ENCODE data around the gene HPSE. TPM values are rescaled to one million over a fixed set of nuclear protein-coding genes. Genes with fewer than 3 reads are reported as not detected.

Gene HPSE
- polyA plus RNA-seq, 1 of the 3 experiments (the other 2 are of a cell fraction): 1.7 TPM

DNA sequence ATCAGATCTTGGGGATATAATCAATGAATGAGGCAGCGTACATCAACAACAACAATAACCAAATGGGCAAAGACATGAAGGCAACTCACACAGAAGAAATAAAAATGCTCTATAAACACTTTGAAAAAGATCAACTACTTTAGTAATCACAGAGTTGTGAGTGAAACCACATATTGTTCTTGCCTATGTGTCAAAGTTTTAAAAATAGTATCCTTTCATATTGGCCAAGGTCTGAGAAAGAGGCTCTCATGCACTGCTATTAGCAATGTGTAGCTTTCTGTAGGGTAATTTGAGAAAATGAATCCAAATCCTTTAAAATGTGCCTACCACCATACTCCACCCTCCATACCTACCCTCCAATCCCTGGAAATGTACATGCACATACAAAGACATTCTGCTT lies 75.1 kb downstream of the HPSE start:
- Histone ChIP-seq H4K20me1 (ENCODE audit: insufficient read depth) (no peaks in the 10 kb centered on the region), H3F3A (replicated peaks; ENCODE audit: insufficient read depth) (peaks cover 21% of the 10 kb centered on the region), H2AFZ (ENCODE audit: low read depth) (no peak overlapping the region), H3K27ac (ENCODE audit: low read depth in 2 of 2, low read length in 1 of 2) (no peak overlapping the region), H3K9me3 (no peaks in the 10 kb centered on the region), H3K9me2 (no peaks in the 10 kb centered on the region), H3K4me2 (no peak overlapping the region), H3K27me3 (ENCODE audit: insufficient read depth) (no peaks in the 10 kb centered on the region), H3K36me3 (replicated peaks in 1 of 2; ENCODE audit: control insufficient read depth in 1 of 2, insufficient read depth in 2 of 2, low read length in 1 of 2) (peaks cover 2 to 16% of the 10 kb centered on the region in 2 experiments), H3K9ac (no peak overlapping the region), H3K79me2 (ENCODE audit: insufficient read depth) (no peaks in the 10 kb centered on the region), H3K4me3 (ENCODE audit: low read depth in 2 of 2, low read length in 1 of 2) (no peak overlapping the region), H3K4me1 (ENCODE audit: control insufficient read depth in 1 of 2, insufficient read depth in 2 of 2, low read depth in 1 of 2, low read length in 1 of 2) (peaks cover 0 to 4% of the 10 kb centered on the region in 2 experiments; a peak in 1 of 4 replicates)
- ChIA-PET CTCF (interaction anchor here (1.0 to 4.2 kb wide), 6 partner anchors 9 to 353 kb away, joined by 3 to 24 read pairs (median 3); no protein-coding TSS in a partner anchor), POLR2A (no interaction called here)
- WGBS (ENCODE audit: low lambda C conversion rate): 100% methylated on average over 1 of the region's 1 CpG
- TF ChIP-seq, protein P1, sequence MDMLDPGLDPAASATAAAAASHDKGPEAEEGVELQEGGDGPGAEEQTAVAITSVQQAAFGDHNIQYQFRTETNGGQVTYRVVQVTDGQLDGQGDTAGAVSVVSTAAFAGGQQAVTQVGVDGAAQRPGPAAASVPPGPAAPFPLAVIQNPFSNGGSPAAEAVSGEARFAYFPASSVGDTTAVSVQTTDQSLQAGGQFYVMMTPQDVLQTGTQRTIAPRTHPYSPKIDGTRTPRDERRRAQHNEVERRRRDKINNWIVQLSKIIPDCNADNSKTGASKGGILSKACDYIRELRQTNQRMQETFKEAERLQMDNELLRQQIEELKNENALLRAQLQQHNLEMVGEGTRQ (IDR thresholded peaks at IDR 0.05; ENCODE audit: borderline replicate concordance, low read depth, low read length): no peak
- TF ChIP-seq RFX5 (IDR thresholded peaks at IDR 0.05; ENCODE audit: low read length) (no peak), MEF2A (IDR thresholded peaks at IDR 0.05; ENCODE audit: borderline replicate concordance, low read depth) (no peak), POLR2AphosphoS5 (IDR thresholded peaks at IDR 0.05; ENCODE audit: low read depth, low read length) (no peak), MXI1 (IDR thresholded peaks at IDR 0.05; ENCODE audit: low read depth, low read length) (no peak), TAF1 (IDR thresholded peaks at IDR 0.05; ENCODE audit: borderline replicate concordance, low read depth, low read length) (no peak)
- TF ChIP-seq, protein P2, sequence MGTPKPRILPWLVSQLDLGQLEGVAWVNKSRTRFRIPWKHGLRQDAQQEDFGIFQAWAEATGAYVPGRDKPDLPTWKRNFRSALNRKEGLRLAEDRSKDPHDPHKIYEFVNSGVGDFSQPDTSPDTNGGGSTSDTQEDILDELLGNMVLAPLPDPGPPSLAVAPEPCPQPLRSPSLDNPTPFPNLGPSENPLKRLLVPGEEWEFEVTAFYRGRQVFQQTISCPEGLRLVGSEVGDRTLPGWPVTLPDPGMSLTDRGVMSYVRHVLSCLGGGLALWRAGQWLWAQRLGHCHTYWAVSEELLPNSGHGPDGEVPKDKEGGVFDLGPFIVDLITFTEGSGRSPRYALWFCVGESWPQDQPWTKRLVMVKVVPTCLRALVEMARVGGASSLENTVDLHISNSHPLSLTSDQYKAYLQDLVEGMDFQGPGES (IDR thresholded peaks at IDR 0.05; ENCODE audit: low read depth, low read length): no peak
- TF ChIP-seq, protein P3, sequence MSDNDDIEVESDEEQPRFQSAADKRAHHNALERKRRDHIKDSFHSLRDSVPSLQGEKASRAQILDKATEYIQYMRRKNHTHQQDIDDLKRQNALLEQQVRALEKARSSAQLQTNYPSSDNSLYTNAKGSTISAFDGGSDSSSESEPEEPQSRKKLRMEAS (IDR thresholded peaks at IDR 0.05; ENCODE audit: low read depth): no peak
- DNase-seq: no peak

DNA sequence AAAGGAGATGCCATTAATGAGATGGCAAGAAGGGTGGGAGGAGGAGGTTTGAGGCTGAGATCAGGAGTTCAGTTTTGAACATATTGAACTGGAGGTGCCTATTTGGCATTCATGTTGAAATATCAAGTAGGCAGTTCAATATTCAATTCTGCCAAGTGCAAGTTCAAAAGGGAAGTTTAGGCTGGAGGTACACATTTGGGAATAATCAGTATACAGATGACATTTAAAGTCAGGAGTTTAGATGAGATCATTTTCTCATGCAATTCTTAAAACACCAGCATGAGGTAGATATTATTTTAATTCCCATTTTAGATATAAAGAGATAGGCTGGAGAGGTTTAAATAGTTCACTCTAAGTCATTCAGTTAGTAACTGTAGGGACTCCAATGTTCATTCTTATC lies 76.2 kb downstream of the HPSE start:
- CTCF ChIA-PET: no interaction called here
- no peak for DNase-seq
- H3K4me3 ChIP-seq (ENCODE audit: low read depth in 2 of 2, low read length in 1 of 2): no peak overlapping the region
- no peak overlapping the region for H2AFZ ChIP-seq (ENCODE audit: low read depth)
- no peaks in the 10 kb centered on the region for H3K9me2 ChIP-seq
- no peak overlapping the region for H3K4me2 ChIP-seq
- H3F3A ChIP-seq (replicated peaks; ENCODE audit: insufficient read depth): peaks cover 21% of the 10 kb centered on the region
- no peak overlapping the region for H3K27ac ChIP-seq (ENCODE audit: low read depth in 2 of 2, low read length in 1 of 2)
- H3K4me1 ChIP-seq (ENCODE audit: control insufficient read depth in 1 of 2, insufficient read depth in 2 of 2, low read depth in 1 of 2, low read length in 1 of 2): peaks cover 0 to 4% of the 10 kb centered on the region in 2 experiments; a peak in 1 of 4 replicates
- H3K36me3 ChIP-seq (replicated peaks in 1 of 2; ENCODE audit: control insufficient read depth in 1 of 2, insufficient read depth in 2 of 2, low read length in 1 of 2): peaks cover 0 to 14% of the 10 kb centered on the region in 2 experiments
- no peaks in the 10 kb centered on the region for H3K27me3 ChIP-seq (ENCODE audit: insufficient read depth)
- H3K9ac ChIP-seq: no peak overlapping the region
- H4K20me1 ChIP-seq (ENCODE audit: insufficient read depth): no peaks in the 10 kb centered on the region
- TF ChIP-seq, protein P4, sequence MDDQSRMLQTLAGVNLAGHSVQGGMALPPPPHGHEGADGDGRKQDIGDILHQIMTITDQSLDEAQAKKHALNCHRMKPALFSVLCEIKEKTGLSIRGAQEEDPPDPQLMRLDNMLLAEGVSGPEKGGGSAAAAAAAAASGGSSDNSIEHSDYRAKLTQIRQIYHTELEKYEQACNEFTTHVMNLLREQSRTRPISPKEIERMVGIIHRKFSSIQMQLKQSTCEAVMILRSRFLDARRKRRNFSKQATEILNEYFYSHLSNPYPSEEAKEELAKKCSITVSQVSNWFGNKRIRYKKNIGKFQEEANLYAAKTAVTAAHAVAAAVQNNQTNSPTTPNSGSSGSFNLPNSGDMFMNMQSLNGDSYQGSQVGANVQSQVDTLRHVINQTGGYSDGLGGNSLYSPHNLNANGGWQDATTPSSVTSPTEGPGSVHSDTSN (IDR thresholded peaks at IDR 0.05): no peak
- no peak for TF ChIP-seq NFIC (IDR thresholded peaks at IDR 0.05; ENCODE audit: borderline replicate concordance)
- no peak for TF ChIP-seq EZH2phosphoT487 (IDR thresholded peaks at IDR 0.05; ENCODE audit: borderline replicate concordance, low read depth)
- no peak for TF ChIP-seq CHD2 (IDR thresholded peaks at IDR 0.05; ENCODE audit: low read length, partially characterized antibody)
- no peak for TF ChIP-seq FOSL2 (IDR thresholded peaks at IDR 0.05; ENCODE audit: borderline replicate concordance, low read depth)
- TF ChIP-seq SMC3 (IDR thresholded peaks at IDR 0.05; ENCODE audit: low read depth, low read length): no peak
- no peak for TF ChIP-seq FOXM1 (IDR thresholded peaks at IDR 0.05; ENCODE audit: low read depth)
- no peak for TF ChIP-seq GABPA (IDR thresholded peaks at IDR 0.05; ENCODE audit: low read depth)
- TF ChIP-seq RXRA (IDR thresholded peaks at IDR 0.05; ENCODE audit: borderline replicate concordance, low read depth): no peak
- TF ChIP-seq, protein P1 (IDR thresholded peaks at IDR 0.05; ENCODE audit: borderline replicate concordance, low read depth, low read length): no peak
- TF ChIP-seq TEAD4 (IDR thresholded peaks at IDR 0.05; ENCODE audit: borderline replicate concordance, insufficient read depth): no peak
- TF ChIP-seq TAF1 (IDR thresholded peaks at IDR 0.05; ENCODE audit: borderline replicate concordance, low read depth, low read length): no peak
- TF ChIP-seq MEF2A (IDR thresholded peaks at IDR 0.05; ENCODE audit: borderline replicate concordance, low read depth): no peak
- TF ChIP-seq, protein P2 (IDR thresholded peaks at IDR 0.05; ENCODE audit: low read depth, low read length): no peak
- TF ChIP-seq ELF1 (IDR thresholded peaks at IDR 0.05): no peak
- no peak for TF ChIP-seq RAD21 (IDR thresholded peaks at IDR 0.05; ENCODE audit: low read length)
- no peaks in the 10 kb centered on the region for H3K9me3 ChIP-seq
- H3K79me2 ChIP-seq (ENCODE audit: insufficient read depth): no peaks in the 10 kb centered on the region
- POLR2A ChIA-PET: no interaction called here
